Medulla oblongata (tissue), 1 donor: ENCODE results near the gene HIF3A.
"Not testable (repeated sequence)": the region's sequence is repeated elsewhere in the genome, so short reads cannot be mapped to it uniquely, and the experiment has no call there.

Experiments
- DNase-seq: peaks from one replicate; pipeline ENCODE4 v3.0.0-alpha.2; 2015; ENCODE audit errors: extremely low spot score

HIF3A gene

GRCh38 chr19:46296722-46297461, at the start of gene HIF3A:
Gene HIF3A (plus strand): TSS chr19:46297042. CDS start chr19:46297077, 35 bp downstream.
- peak; percentile 68 for DNase-seq

- no peak for DNase-seq
These were observed 46.6 kb upstream of the HIF3A start for GRCh38 chr19:46250076-46250735.

- no peak for DNase-seq
These were observed 45.4 kb upstream of the HIF3A start for GRCh38 chr19:46251416-46251815.

- DNase-seq, result no peak
These were observed 42.1 kb upstream of the HIF3A start for GRCh38 chr19:46254776-46255175.

GRCh38 chr19:46256855-46257254, 40.0 kb upstream of the HIF3A start:
- no peak for DNase-seq

GRCh38 chr19:46261501-46261900, 35.3 kb upstream of the HIF3A start:
- not testable (repeated sequence) for DNase-seq

GRCh38 chr19:46262684-46263296, 34.1 kb upstream of the HIF3A start:
- not testable (repeated sequence) for DNase-seq

GRCh38 chr19:46264801-46265200, 32.0 kb upstream of the HIF3A start:
- DNase-seq, result not testable (repeated sequence)

GRCh38 chr19:46265217-46265828, 31.5 kb upstream of the HIF3A start:
- DNase-seq, result peak; percentile 90

GRCh38 chr19:46269101-46269500, 27.7 kb upstream of the HIF3A start:
- no peak for DNase-seq

- DNase-seq, result no peak
These were observed 26.2 kb upstream of the HIF3A start for GRCh38 chr19:46270521-46271256.

- DNase-seq, result no peak
These were observed 25.2 kb upstream of the HIF3A start for GRCh38 chr19:46271481-46272197.

GRCh38 chr19:46273931-46274330, 22.9 kb upstream of the HIF3A start:
- DNase-seq, result not testable (repeated sequence)

GRCh38 chr19:46279177-46279576, 17.7 kb upstream of the HIF3A start:
- DNase-seq, result no peak

GRCh38 chr19:46283771-46284170, 13.1 kb upstream of the HIF3A start:
- DNase-seq, result no peak

GRCh38 chr19:46284635-46285034, 12.2 kb upstream of the HIF3A start:
- no peak for DNase-seq

- no peak for DNase-seq
These were observed 9.3 kb upstream of the HIF3A start for GRCh38 chr19:46287585-46287984.

GRCh38 chr19:46288896-46289588, 7.8 kb upstream of the HIF3A start:
- no peak for DNase-seq

- no peak for DNase-seq
These were observed 6.9 kb upstream of the HIF3A start for GRCh38 chr19:46289724-46290619.
